Measurements from ENCODE around the gene INTS3.
A peak's percentile ranks its signal among the peaks of the same experiment; 100 is the strongest.

The INTS3 gene

GRCh38 chr1:153803470-153804056, 75.7 kb downstream of the INTS3 start:
- Histone ChIP-seq H3K27me3 (ENCODE audit: control insufficient read depth in 2 of 2, insufficient read depth in 2 of 2, low read length in 2 of 2) (no peaks in the 10 kb centered on the region), H3K4me1 (ENCODE audit: control insufficient read depth in 2 of 2, insufficient read depth in 2 of 2, low read length in 2 of 2) (peaks cover 0 to 2% of the 10 kb centered on the region in 2 donors), H3K9me3 (ENCODE audit: control insufficient read depth in 2 of 2, low read length in 2 of 2) (no peaks in the 10 kb centered on the region), H3K36me3 (ENCODE audit: control insufficient read depth in 2 of 2, insufficient read depth in 2 of 2, low read length in 2 of 2) (peaks cover 5 to 14% of the 10 kb centered on the region in 2 donors), H3K4me3 (ENCODE audit: low read length in 2 of 2) (no peak overlapping the region), H3K9ac (ENCODE audit: low read depth in 1 of 2, low read length in 2 of 2) (no peak overlapping the region), H3K27ac (ENCODE audit: low read depth in 2 of 2, low read length in 2 of 2) (no peak overlapping the region)

DNA sequence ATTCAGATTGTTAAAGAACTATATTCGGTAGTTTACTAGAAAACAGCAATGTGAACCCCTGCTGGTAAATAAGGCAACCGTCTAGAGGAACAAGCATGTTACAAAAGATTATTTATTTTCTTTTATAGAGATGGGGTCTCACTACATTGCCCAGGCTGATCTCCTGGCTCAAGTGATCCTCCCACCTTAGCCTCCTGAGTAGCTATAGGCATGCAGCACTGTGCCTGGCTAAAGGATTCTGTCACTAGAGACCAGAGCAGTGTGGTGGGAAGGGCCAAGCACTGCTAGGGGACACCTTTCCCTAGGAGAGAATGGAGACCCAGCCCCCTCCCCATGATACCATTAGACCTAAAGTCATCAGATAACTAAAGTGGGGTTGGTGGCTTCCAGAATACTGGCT, 76.3 kb downstream of the INTS3 start:
- H3K27ac ChIP-seq (ENCODE audit: low read depth in 2 of 2, low read length in 2 of 2) = no peak overlapping the region
- H3K4me3 ChIP-seq (ENCODE audit: low read length in 2 of 2) = no peak overlapping the region

GRCh38 chr1:153805042-153805745, 77.3 kb downstream of the INTS3 start:
- H3K9me3 ChIP-seq (ENCODE audit: control insufficient read depth in 2 of 2, low read length in 2 of 2) = no peaks in the 10 kb centered on the region
- H3K4me3 ChIP-seq (ENCODE audit: low read length in 2 of 2) = no peak overlapping the region
- peak overlapping the region; percentile 29 to 52 for H3K27ac ChIP-seq (ENCODE audit: low read depth in 2 of 2, low read length in 2 of 2)
- H3K27me3 ChIP-seq (ENCODE audit: control insufficient read depth in 2 of 2, insufficient read depth in 2 of 2, low read length in 2 of 2) = no peaks in the 10 kb centered on the region
- H3K36me3 ChIP-seq (ENCODE audit: control insufficient read depth in 2 of 2, insufficient read depth in 2 of 2, low read length in 2 of 2) = peaks cover 20 to 29% of the 10 kb centered on the region in 2 donors
- no peak overlapping the region for H3K9ac ChIP-seq (ENCODE audit: low read depth in 1 of 2, low read length in 2 of 2)
- peaks cover 0 to 2% of the 10 kb centered on the region in 2 donors for H3K4me1 ChIP-seq (ENCODE audit: control insufficient read depth in 2 of 2, insufficient read depth in 2 of 2, low read length in 2 of 2)

More for the DNA sequence above, 76.3 kb downstream of the INTS3 start:
- H3K27me3 ChIP-seq (ENCODE audit: control insufficient read depth in 2 of 2, insufficient read depth in 2 of 2, low read length in 2 of 2) = no peaks in the 10 kb centered on the region
- H3K9ac ChIP-seq (ENCODE audit: low read depth in 1 of 2, low read length in 2 of 2) = no peak overlapping the region
- H3K36me3 ChIP-seq (ENCODE audit: control insufficient read depth in 2 of 2, insufficient read depth in 2 of 2, low read length in 2 of 2) = peaks cover 9 to 18% of the 10 kb centered on the region in 2 donors
- H3K4me1 ChIP-seq (ENCODE audit: control insufficient read depth in 2 of 2, insufficient read depth in 2 of 2, low read length in 2 of 2) = peaks cover 0 to 2% of the 10 kb centered on the region in 2 donors
- no peaks in the 10 kb centered on the region for H3K9me3 ChIP-seq (ENCODE audit: control insufficient read depth in 2 of 2, low read length in 2 of 2)

- Histone ChIP-seq H3K9me3 (ENCODE audit: control insufficient read depth in 2 of 2, low read length in 2 of 2) (no peaks in the 10 kb centered on the region), H3K9ac (ENCODE audit: low read depth in 1 of 2, low read length in 2 of 2) (no peak overlapping the region), H3K27me3 (ENCODE audit: control insufficient read depth in 2 of 2, insufficient read depth in 2 of 2, low read length in 2 of 2) (no peaks in the 10 kb centered on the region), H3K4me1 (ENCODE audit: control insufficient read depth in 2 of 2, insufficient read depth in 2 of 2, low read length in 2 of 2) (peaks cover 0 to 2% of the 10 kb centered on the region in 2 donors), H3K27ac (ENCODE audit: low read depth in 2 of 2, low read length in 2 of 2) (no peak overlapping the region), H3K4me3 (ENCODE audit: low read length in 2 of 2) (no peak overlapping the region), H3K36me3 (ENCODE audit: control insufficient read depth in 2 of 2, insufficient read depth in 2 of 2, low read length in 2 of 2) (peaks cover 23 to 34% of the 10 kb centered on the region in 2 donors)
Observed at GRCh38 chr1:153805886-153806719, 78.3 kb downstream of the INTS3 start.

DNA sequence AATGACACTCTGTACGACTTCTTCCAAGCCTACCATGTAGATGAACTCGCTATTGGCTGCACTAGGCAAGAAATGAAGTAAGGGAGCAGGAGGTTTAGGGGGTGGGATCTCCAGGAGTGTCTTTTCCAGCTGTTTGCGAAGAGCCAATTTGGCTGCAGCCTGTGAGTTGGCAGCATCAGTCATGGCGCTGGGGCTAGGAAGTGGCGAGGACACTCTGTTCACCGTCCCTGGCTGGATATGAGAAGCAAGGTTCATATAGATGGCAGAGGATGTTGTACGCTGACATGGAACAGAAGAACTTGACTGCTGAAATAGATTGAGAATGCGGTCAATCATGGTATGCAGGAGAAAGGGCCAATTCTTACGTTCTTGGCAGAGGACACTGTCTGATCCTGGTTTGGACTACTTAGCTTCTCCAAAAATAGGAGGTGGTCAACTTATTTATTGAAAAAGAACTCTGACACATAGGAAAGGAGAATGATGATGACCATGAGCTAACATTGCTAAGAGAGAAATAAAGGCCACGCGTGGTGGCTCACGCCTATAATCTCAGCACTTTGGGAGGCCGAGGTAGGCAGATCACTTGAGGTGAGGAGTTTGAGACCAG, 88.5 kb downstream of the INTS3 start:
- Histone ChIP-seq H3K4me3 (ENCODE audit: low read length in 2 of 2) (no peak overlapping the region), H3K36me3 (ENCODE audit: control insufficient read depth in 2 of 2, insufficient read depth in 2 of 2, low read length in 2 of 2) (peaks cover 52 to 61% of the 10 kb centered on the region in 2 donors), H3K9ac (ENCODE audit: low read depth in 1 of 2, low read length in 2 of 2) (no peak overlapping the region), H3K9me3 (ENCODE audit: control insufficient read depth in 2 of 2, low read length in 2 of 2) (no peaks in the 10 kb centered on the region), H3K27me3 (ENCODE audit: control insufficient read depth in 2 of 2, insufficient read depth in 2 of 2, low read length in 2 of 2) (no peaks in the 10 kb centered on the region), H3K27ac (ENCODE audit: low read depth in 2 of 2, low read length in 2 of 2) (no peak overlapping the region), H3K4me1 (ENCODE audit: control insufficient read depth in 2 of 2, insufficient read depth in 2 of 2, low read length in 2 of 2) (no peaks in the 10 kb centered on the region)

DNA sequence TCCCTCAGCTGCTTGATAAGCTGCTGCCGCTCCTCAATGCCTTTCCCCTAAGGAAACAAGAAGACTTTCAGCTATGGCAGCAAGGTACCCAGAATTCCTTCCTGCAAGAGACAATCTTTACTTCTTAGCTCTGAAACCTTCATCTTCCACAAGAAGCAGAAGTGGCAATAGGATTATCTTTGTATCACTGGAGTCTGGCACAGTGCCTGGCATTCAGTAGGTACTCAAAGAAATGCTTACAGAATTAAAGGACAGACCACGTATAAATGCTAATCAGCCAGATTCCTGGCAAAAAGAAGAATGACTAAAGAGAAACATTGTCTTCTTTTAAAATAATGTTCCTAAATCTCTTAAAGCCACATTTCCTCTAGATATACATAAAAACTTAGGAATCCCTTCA, 91.0 kb downstream of the INTS3 start:
- no peak overlapping the region for H3K4me3 ChIP-seq (ENCODE audit: low read length in 2 of 2)
- H3K9ac ChIP-seq (ENCODE audit: low read depth in 1 of 2, low read length in 2 of 2) = no peak overlapping the region
- H3K27ac ChIP-seq (ENCODE audit: low read depth in 2 of 2, low read length in 2 of 2) = no peak overlapping the region
- no peaks in the 10 kb centered on the region for H3K27me3 ChIP-seq (ENCODE audit: control insufficient read depth in 2 of 2, insufficient read depth in 2 of 2, low read length in 2 of 2)
- peaks cover 33 to 39% of the 10 kb centered on the region in 2 donors for H3K36me3 ChIP-seq (ENCODE audit: control insufficient read depth in 2 of 2, insufficient read depth in 2 of 2, low read length in 2 of 2)
- no peaks in the 10 kb centered on the region for H3K4me1 ChIP-seq (ENCODE audit: control insufficient read depth in 2 of 2, insufficient read depth in 2 of 2, low read length in 2 of 2)
- H3K9me3 ChIP-seq (ENCODE audit: control insufficient read depth in 2 of 2, low read length in 2 of 2) = no peaks in the 10 kb centered on the region

Data from mucosa of rectum (tissue), 2 donors.